ENCODE data around the gene COG5. TPM values are rescaled to one million over a fixed set of nuclear protein-coding genes. Genes with fewer than 3 reads are reported as not detected.
"Not testable (repeated sequence)": the region's sequence is repeated elsewhere in the genome, so short reads cannot be mapped to it uniquely, and the experiment has no call there.

The COG5 gene
- polyA plus RNA-seq, 1 of the 3 experiments (the other 2 are of a cell fraction), result 21.2 TPM

DNA sequence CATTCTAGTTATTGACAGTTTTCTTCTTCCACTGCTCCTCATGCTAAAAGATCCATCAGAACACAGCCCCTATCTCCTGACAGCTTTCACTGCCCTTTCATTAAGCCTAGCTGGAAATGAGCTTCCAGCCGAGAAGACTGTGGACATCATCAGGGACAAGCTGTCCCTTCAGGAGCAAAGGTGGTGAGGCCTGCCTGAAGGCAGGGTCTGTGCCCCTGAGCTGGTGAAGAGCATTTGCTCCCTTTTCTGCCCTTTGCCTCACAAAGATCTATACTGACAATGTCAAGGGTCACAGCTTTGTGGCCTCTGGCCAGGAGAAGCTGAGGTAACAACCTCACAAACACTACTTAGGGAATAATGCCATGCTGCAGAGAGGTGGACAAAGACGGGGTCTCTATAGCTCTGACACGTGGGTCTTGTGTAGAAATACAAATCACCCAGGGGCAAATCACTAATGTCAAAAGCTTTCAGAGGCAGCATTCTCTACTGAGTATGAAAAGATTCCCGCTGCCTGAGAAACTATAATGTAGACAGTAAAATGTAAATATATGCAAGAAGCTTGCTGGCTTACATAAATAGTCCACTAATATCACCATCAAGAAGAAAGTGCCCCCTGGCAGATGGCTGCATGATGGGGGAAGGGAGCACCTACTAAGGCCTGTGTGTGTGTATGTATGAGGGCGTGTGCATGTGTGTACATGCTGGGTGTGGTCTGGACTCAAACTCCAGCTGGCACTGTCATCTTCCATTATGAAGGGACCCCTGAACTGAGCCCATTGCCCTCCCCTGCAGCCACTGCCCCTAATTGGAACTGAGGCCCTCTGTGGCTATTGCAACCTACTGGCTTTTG lies 339.1 kb downstream of the COG5 start:
- Histone ChIP-seq H3K4me3 (ENCODE audit: low read depth in 2 of 2, low read length in 1 of 2) (no peak overlapping the region), H4K20me1 (ENCODE audit: insufficient read depth) (no peaks in the 10 kb centered on the region), H3K36me3 (replicated peaks in 1 of 2; ENCODE audit: control insufficient read depth in 1 of 2, insufficient read depth in 2 of 2, low read length in 1 of 2) (peaks cover 0 to 8% of the 10 kb centered on the region in 2 experiments), H3K79me2 (ENCODE audit: insufficient read depth) (no peaks in the 10 kb centered on the region), H2AFZ (ENCODE audit: low read depth) (no peak overlapping the region), H3K4me1 (ENCODE audit: control insufficient read depth in 1 of 2, insufficient read depth in 2 of 2, low read depth in 1 of 2, low read length in 1 of 2) (peaks cover 0 to 2% of the 10 kb centered on the region in 2 experiments; a peak in 1 of 4 replicates), H3K9me3 (no peaks in the 10 kb centered on the region), H3K9me2 (no peaks in the 10 kb centered on the region), H3K9ac (no peak overlapping the region), H3K27ac (ENCODE audit: low read depth in 2 of 2, low read length in 1 of 2) (no peak overlapping the region), H3F3A (replicated peaks; ENCODE audit: insufficient read depth) (peaks cover 2% of the 10 kb centered on the region), H3K27me3 (ENCODE audit: insufficient read depth) (no peaks in the 10 kb centered on the region), H3K4me2 (no peak overlapping the region)
- TF ChIP-seq TAF1 (IDR thresholded peaks at IDR 0.05; ENCODE audit: borderline replicate concordance, low read depth, low read length) (no peak), GATA2 (CRISPR knock-in tag; IDR thresholded peaks at IDR 0.05) (no peak), EZH2phosphoT487 (IDR thresholded peaks at IDR 0.05; ENCODE audit: borderline replicate concordance, low read depth) (no peak), TEAD4 (IDR thresholded peaks at IDR 0.05; ENCODE audit: borderline replicate concordance, insufficient read depth) (no peak), GABPA (IDR thresholded peaks at IDR 0.05; ENCODE audit: low read depth) (no peak), TCF12 (IDR thresholded peaks at IDR 0.05) (no peak), ELF1 (IDR thresholded peaks at IDR 0.05) (no peak), EP300 (IDR thresholded peaks at IDR 0.05; ENCODE audit: borderline replicate concordance in 1 of 2, low read depth in 1 of 2, low read length in 1 of 2) (no peak), YY1 (IDR thresholded peaks at IDR 0.05; ENCODE audit: low read depth) (no peak), RXRA (IDR thresholded peaks at IDR 0.05; ENCODE audit: borderline replicate concordance, low read depth) (no peak), SMC3 (IDR thresholded peaks at IDR 0.05; ENCODE audit: low read depth, low read length) (no peak)
- TF ChIP-seq, protein P1, sequence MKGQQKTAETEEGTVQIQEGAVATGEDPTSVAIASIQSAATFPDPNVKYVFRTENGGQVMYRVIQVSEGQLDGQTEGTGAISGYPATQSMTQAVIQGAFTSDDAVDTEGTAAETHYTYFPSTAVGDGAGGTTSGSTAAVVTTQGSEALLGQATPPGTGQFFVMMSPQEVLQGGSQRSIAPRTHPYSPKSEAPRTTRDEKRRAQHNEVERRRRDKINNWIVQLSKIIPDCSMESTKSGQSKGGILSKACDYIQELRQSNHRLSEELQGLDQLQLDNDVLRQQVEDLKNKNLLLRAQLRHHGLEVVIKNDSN (IDR thresholded peaks at IDR 0.05; ENCODE audit: borderline replicate concordance, low read depth), result no peak
- TF ChIP-seq, protein P2, sequence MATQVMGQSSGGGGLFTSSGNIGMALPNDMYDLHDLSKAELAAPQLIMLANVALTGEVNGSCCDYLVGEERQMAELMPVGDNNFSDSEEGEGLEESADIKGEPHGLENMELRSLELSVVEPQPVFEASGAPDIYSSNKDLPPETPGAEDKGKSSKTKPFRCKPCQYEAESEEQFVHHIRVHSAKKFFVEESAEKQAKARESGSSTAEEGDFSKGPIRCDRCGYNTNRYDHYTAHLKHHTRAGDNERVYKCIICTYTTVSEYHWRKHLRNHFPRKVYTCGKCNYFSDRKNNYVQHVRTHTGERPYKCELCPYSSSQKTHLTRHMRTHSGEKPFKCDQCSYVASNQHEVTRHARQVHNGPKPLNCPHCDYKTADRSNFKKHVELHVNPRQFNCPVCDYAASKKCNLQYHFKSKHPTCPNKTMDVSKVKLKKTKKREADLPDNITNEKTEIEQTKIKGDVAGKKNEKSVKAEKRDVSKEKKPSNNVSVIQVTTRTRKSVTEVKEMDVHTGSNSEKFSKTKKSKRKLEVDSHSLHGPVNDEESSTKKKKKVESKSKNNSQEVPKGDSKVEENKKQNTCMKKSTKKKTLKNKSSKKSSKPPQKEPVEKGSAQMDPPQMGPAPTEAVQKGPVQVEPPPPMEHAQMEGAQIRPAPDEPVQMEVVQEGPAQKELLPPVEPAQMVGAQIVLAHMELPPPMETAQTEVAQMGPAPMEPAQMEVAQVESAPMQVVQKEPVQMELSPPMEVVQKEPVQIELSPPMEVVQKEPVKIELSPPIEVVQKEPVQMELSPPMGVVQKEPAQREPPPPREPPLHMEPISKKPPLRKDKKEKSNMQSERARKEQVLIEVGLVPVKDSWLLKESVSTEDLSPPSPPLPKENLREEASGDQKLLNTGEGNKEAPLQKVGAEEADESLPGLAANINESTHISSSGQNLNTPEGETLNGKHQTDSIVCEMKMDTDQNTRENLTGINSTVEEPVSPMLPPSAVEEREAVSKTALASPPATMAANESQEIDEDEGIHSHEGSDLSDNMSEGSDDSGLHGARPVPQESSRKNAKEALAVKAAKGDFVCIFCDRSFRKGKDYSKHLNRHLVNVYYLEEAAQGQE (IDR thresholded peaks at IDR 0.05; ENCODE audit: low read depth, low read length), result no peak
- TF ChIP-seq, protein P3, sequence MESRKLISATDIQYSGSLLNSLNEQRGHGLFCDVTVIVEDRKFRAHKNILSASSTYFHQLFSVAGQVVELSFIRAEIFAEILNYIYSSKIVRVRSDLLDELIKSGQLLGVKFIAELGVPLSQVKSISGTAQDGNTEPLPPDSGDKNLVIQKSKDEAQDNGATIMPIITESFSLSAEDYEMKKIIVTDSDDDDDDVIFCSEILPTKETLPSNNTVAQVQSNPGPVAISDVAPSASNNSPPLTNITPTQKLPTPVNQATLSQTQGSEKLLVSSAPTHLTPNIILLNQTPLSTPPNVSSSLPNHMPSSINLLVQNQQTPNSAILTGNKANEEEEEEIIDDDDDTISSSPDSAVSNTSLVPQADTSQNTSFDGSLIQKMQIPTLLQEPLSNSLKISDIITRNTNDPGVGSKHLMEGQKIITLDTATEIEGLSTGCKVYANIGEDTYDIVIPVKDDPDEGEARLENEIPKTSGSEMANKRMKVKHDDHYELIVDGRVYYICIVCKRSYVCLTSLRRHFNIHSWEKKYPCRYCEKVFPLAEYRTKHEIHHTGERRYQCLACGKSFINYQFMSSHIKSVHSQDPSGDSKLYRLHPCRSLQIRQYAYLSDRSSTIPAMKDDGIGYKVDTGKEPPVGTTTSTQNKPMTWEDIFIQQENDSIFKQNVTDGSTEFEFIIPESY (IDR thresholded peaks at IDR 0.05; ENCODE audit: borderline replicate concordance, low read depth), result no peak
- TF ChIP-seq, protein P4, sequence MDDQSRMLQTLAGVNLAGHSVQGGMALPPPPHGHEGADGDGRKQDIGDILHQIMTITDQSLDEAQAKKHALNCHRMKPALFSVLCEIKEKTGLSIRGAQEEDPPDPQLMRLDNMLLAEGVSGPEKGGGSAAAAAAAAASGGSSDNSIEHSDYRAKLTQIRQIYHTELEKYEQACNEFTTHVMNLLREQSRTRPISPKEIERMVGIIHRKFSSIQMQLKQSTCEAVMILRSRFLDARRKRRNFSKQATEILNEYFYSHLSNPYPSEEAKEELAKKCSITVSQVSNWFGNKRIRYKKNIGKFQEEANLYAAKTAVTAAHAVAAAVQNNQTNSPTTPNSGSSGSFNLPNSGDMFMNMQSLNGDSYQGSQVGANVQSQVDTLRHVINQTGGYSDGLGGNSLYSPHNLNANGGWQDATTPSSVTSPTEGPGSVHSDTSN (IDR thresholded peaks at IDR 0.05), result no peak
- TF ChIP-seq, protein P5, sequence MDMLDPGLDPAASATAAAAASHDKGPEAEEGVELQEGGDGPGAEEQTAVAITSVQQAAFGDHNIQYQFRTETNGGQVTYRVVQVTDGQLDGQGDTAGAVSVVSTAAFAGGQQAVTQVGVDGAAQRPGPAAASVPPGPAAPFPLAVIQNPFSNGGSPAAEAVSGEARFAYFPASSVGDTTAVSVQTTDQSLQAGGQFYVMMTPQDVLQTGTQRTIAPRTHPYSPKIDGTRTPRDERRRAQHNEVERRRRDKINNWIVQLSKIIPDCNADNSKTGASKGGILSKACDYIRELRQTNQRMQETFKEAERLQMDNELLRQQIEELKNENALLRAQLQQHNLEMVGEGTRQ (IDR thresholded peaks at IDR 0.05; ENCODE audit: borderline replicate concordance, low read depth, low read length), result no peak
- no peak for DNase-seq
- WGBS (ENCODE audit: low lambda C conversion rate), result 89% methylated on average over 5 of the region's 5 CpGs
- POLR2A ChIA-PET, result no interaction called here
- CTCF ChIA-PET, result interaction anchor here (0.6 to 1.2 kb wide), 3 partner anchors 12 to 31 kb away, joined by 3 to 4 read pairs (median 4); no protein-coding TSS in a partner anchor

DNA sequence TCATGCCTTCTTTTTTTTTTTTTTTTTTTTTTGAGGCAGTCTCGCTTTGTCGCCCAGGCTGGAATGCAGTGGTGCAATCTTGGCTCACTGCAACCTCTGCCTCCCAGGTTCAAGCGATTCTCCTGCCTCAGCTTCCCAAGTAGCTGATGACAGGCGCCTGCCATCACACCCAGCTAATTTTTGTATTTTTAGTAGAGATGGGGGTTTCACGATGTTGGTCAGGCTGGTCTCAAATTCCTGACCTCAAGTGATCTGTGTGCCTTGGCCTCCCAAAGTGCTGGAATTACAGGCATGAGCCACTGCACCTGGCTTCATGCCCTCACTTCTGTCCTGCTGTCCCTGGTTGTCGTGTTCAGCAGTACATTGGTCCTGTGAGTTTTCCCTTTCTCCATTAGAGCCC lies 342.9 kb downstream of the COG5 start:
- H3K27me3 ChIP-seq (ENCODE audit: insufficient read depth); H3K4me1 ChIP-seq (ENCODE audit: control insufficient read depth in 1 of 2, insufficient read depth in 2 of 2, low read depth in 1 of 2, low read length in 1 of 2); H3K4me2 ChIP-seq; DNase-seq; H2AFZ ChIP-seq (ENCODE audit: low read depth); H3K79me2 ChIP-seq (ENCODE audit: insufficient read depth); H3F3A ChIP-seq (replicated peaks; ENCODE audit: insufficient read depth); H3K4me3 ChIP-seq (ENCODE audit: low read depth in 2 of 2, low read length in 1 of 2); POLR2A ChIA-PET; H3K36me3 ChIP-seq (replicated peaks in 1 of 2; ENCODE audit: control insufficient read depth in 1 of 2, insufficient read depth in 2 of 2, low read length in 1 of 2); H4K20me1 ChIP-seq (ENCODE audit: insufficient read depth); H3K9ac ChIP-seq; H3K27ac ChIP-seq (ENCODE audit: low read depth in 2 of 2, low read length in 1 of 2); H3K9me3 ChIP-seq; H3K9me2 ChIP-seq: not testable (repeated sequence)
- CTCF ChIA-PET, result interaction anchor here (0.6 to 1.3 kb wide), 2 partner anchors 15 to 17 kb away, joined by 3 read pairs; no protein-coding TSS in a partner anchor
- WGBS (ENCODE audit: low lambda C conversion rate), result 94% methylated on average over 6 of the region's 6 CpGs

Data from SK-N-SH (cell line).